Mesenchymal stem cell (in vitro differentiated cells and primary cell): ENCODE measurements around the gene MEGF9.

Source experiments
- DNase-seq: peaks from one replicate; pipeline ENCODE4 v3.0.0-alpha.2; 2013
- H2AFZ ChIP-seq: one replicate; pipeline ENCODE4 v1.6.1; 2013; ENCODE audit warnings: low read depth, mild to moderate bottlenecking, control low read depth, inconsistent platforms, low read length, moderate library complexity
- H2AK5ac ChIP-seq: 2 replicates; pipeline ENCODE4 v1.6.1; 2013; ENCODE audit warnings: low read length, moderate library complexity, mild to moderate bottlenecking, inconsistent platforms; ENCODE audit not compliant: severe bottlenecking
- H2BK120ac ChIP-seq: one replicate; pipeline ENCODE4 v1.6.1; 2013; ENCODE audit warnings: low read depth, mild to moderate bottlenecking, inconsistent platforms, low read length, moderate library complexity
- H2BK12ac ChIP-seq, 2 experiments: one replicate each; pipeline ENCODE4 v1.6.1; 2013; ENCODE audit warnings: inconsistent platforms in 2 of 2, low read length in 2 of 2, mild to moderate bottlenecking in 2 of 2, moderate library complexity in 2 of 2, control low read depth in 1 of 2
- H2BK15ac ChIP-seq: one replicate; pipeline ENCODE4 v1.6.1; 2013; ENCODE audit warnings: mild to moderate bottlenecking, low read depth, inconsistent platforms; ENCODE audit not compliant: poor library complexity, severe bottlenecking
- H2BK5ac ChIP-seq: 2 replicates; pipeline ENCODE4 v1.6.1; 2013; ENCODE audit warnings: low read depth, mild to moderate bottlenecking, low read length, control low read depth, inconsistent platforms; ENCODE audit not compliant: poor library complexity, severe bottlenecking
- H3K14ac ChIP-seq, 2 experiments: one replicate each; pipeline ENCODE4 v1.6.1; 2013; ENCODE audit warnings: inconsistent platforms in 2 of 2, low read length in 2 of 2, control low read depth in 1 of 2, mild to moderate bottlenecking in 1 of 2, moderate library complexity in 1 of 2
- H3K18ac ChIP-seq, 2 experiments: one replicate each; pipeline ENCODE4 v1.6.1; 2013; ENCODE audit warnings: inconsistent platforms in 2 of 2, low read length in 2 of 2, control low read depth in 1 of 2, low read depth in 1 of 2, mild to moderate bottlenecking in 1 of 2
- H3K23ac ChIP-seq, 2 experiments: one replicate each; pipeline ENCODE4 v1.6.1; 2013; ENCODE audit warnings: inconsistent platforms in 2 of 2, low read length in 2 of 2, mild to moderate bottlenecking in 2 of 2, moderate library complexity in 2 of 2, control low read depth in 1 of 2
- H3K27ac ChIP-seq: 2 replicates; pipeline ENCODE4 v1.5.1; 2013; ENCODE audit warnings: mild to moderate bottlenecking, moderate library complexity, low read length, control low read depth, inconsistent platforms; ENCODE audit not compliant: poor library complexity, severe bottlenecking
- H3K27me3 ChIP-seq, 2 experiments: 2 replicates each; pipeline versions ENCODE4 v1.6.1 to v1.7.0; 2013; ENCODE audit warnings: low read length in 2 of 2, mild to moderate bottlenecking in 2 of 2, moderate library complexity in 2 of 2, control low read depth in 1 of 2, inconsistent platforms in 1 of 2; ENCODE audit not compliant: control insufficient read depth in 1 of 2, insufficient read depth in 1 of 2
- H3K36me3 ChIP-seq, 2 experiments: 2 replicates each; pipeline versions ENCODE4 v1.6.1 to v1.7.0; 2013; ENCODE audit warnings: low read length in 2 of 2, control low read depth in 1 of 2, inconsistent platforms in 1 of 2, low read depth in 1 of 2, mild to moderate bottlenecking in 1 of 2; ENCODE audit not compliant: insufficient read depth in 2 of 2, control insufficient read depth in 1 of 2
- H3K4ac ChIP-seq, 2 experiments: one replicate each; pipeline ENCODE4 v1.6.1; 2013; ENCODE audit warnings: inconsistent platforms in 2 of 2, low read length in 2 of 2, mild to moderate bottlenecking in 2 of 2, moderate library complexity in 2 of 2, control low read depth in 1 of 2, low read depth in 1 of 2
- H3K4me1 ChIP-seq: 2 replicates; pipeline ENCODE4 v1.6.1; 2013; ENCODE audit warnings: low read depth, low read length, control low read depth; ENCODE audit not compliant: control insufficient read depth, insufficient read depth
- H3K4me2 ChIP-seq: 2 replicates; pipeline ENCODE4 v1.6.1; 2013; ENCODE audit warnings: low read length, mild to moderate bottlenecking, inconsistent platforms; ENCODE audit not compliant: poor library complexity, severe bottlenecking
- H3K4me3 ChIP-seq, 2 experiments: 2 replicates each; pipeline versions ENCODE4 v1.5.1 to v1.7.0; 2013; ENCODE audit warnings: low read length in 2 of 2, mild to moderate bottlenecking in 2 of 2, control low read depth in 1 of 2, low read depth in 1 of 2; ENCODE audit not compliant: insufficient read depth in 1 of 2
- H3K79me1 ChIP-seq: replicated peaks from 2 replicates; pipeline ENCODE4 v1.6.1; 2013; ENCODE audit warnings: mild to moderate bottlenecking, control low read depth, low read length, inconsistent platforms; ENCODE audit not compliant: poor library complexity, severe bottlenecking
- H3K9ac ChIP-seq: 2 replicates; pipeline ENCODE4 v1.7.0; 2013; ENCODE audit warnings: mild to moderate bottlenecking, low read length, moderate library complexity
- H3K9me3 ChIP-seq: 2 replicates; pipeline ENCODE4 v1.7.0; 2013; ENCODE audit warnings: mild to moderate bottlenecking, low read length; ENCODE audit not compliant: control insufficient read depth
- H4K8ac ChIP-seq: one replicate; pipeline ENCODE4 v1.6.1; 2013; ENCODE audit warnings: inconsistent platforms, mild to moderate bottlenecking, low read length, moderate library complexity
- H4K91ac ChIP-seq: one replicate; pipeline ENCODE4 v1.6.1; 2013; ENCODE audit warnings: mild to moderate bottlenecking, low read length, inconsistent platforms
- WGBS: methylation state at CpG from one replicate; pipeline ENCODE4 v1.1.7; 2013; ENCODE audit warnings: mixed read lengths; 5-methylcytosine and 5-hydroxymethylcytosine counted together

The MEGF9 gene

GRCh38 chr9:120710110-120710981 lies 3.9 kb downstream of the MEGF9 start:
- Histone ChIP-seq H2BK5ac (no peak overlapping the region), H2BK15ac (no peak overlapping the region), H3K4me3 (peak overlapping the region in 1 of 2 experiments; percentile 87), H3K4me1 (peaks cover 15% of the 10 kb centered on the region), H2AFZ (no peak overlapping the region), H3K9me3 (no peaks in the 10 kb centered on the region), H2BK12ac (no peak overlapping the region), H3K79me1 (peaks cover 3% of the 10 kb centered on the region), H3K9ac (peak overlapping the region; percentile 82), H4K91ac (no peak overlapping the region), H3K27me3 (no peaks in the 10 kb centered on the region), H3K23ac (no peak overlapping the region), H3K4ac (no peak overlapping the region), H2BK120ac (no peak overlapping the region), H3K36me3 (peaks cover 0 to 4% of the 10 kb centered on the region in 2 experiments), H3K27ac (peak overlapping the region; percentile 43), H2AK5ac (peak overlapping the region; percentile 39), H3K4me2 (peak overlapping the region; percentile 59), H3K14ac (peak overlapping the region in 1 of 2 experiments; percentile 28), H3K18ac (no peak overlapping the region), H4K8ac (peak overlapping the region; percentile 84)
- WGBS: 96% methylated on average over 6 of the region's 10 CpGs
- DNase-seq: peak; percentile 72

- Histone ChIP-seq H3K4me2 (no peak overlapping the region), H3K4me1 (peaks cover 9% of the 10 kb centered on the region), H4K8ac (no peak overlapping the region), H2BK5ac (no peak overlapping the region), H4K91ac (no peak overlapping the region), H3K4ac (no peak overlapping the region), H3K4me3 (no peak overlapping the region), H2AFZ (no peak overlapping the region), H2BK15ac (no peak overlapping the region), H3K23ac (no peak overlapping the region), H3K27ac (no peak overlapping the region), H3K14ac (no peak overlapping the region), H3K36me3 (peaks cover 0 to 8% of the 10 kb centered on the region in 2 experiments), H3K9ac (no peak overlapping the region), H2BK12ac (no peak overlapping the region), H2BK120ac (no peak overlapping the region), H3K79me1 (no peaks in the 10 kb centered on the region), H2AK5ac (no peak overlapping the region), H3K27me3 (no peaks in the 10 kb centered on the region), H3K18ac (no peak overlapping the region), H3K9me3 (no peaks in the 10 kb centered on the region)
- WGBS: 98% methylated on average over 4 of the region's 6 CpGs
- no peak for DNase-seq
These were observed 5.6 kb downstream of the MEGF9 start for GRCh38 chr9:120708526-120709224.

GRCh38 chr9:120707170-120707569 lies 7.1 kb downstream of the MEGF9 start:
- no peaks in the 10 kb centered on the region for H3K79me1 ChIP-seq
- WGBS: 100% methylated on average over 1 of the region's 2 CpGs
- no peak overlapping the region for H2BK120ac ChIP-seq
- H2AK5ac ChIP-seq: no peak overlapping the region
- no peak overlapping the region for H3K4ac ChIP-seq
- H4K8ac ChIP-seq: no peak overlapping the region
- H3K9ac ChIP-seq: no peak overlapping the region
- H2BK5ac ChIP-seq: no peak overlapping the region
- no peak overlapping the region for H2BK15ac ChIP-seq
- no peak overlapping the region for H3K4me3 ChIP-seq
- no peaks in the 10 kb centered on the region for H3K9me3 ChIP-seq
- peaks cover 0 to 10% of the 10 kb centered on the region in 2 experiments for H3K36me3 ChIP-seq
- H3K14ac ChIP-seq: no peak overlapping the region
- no peak overlapping the region for H3K18ac ChIP-seq
- no peak overlapping the region for H2BK12ac ChIP-seq
- H3K4me2 ChIP-seq: no peak overlapping the region
- H3K27ac ChIP-seq: no peak overlapping the region
- H3K23ac ChIP-seq: no peak overlapping the region
- H2AFZ ChIP-seq: no peak overlapping the region
- H4K91ac ChIP-seq: no peak overlapping the region
- H3K4me1 ChIP-seq: peaks cover 9% of the 10 kb centered on the region
- no peaks in the 10 kb centered on the region for H3K27me3 ChIP-seq
- DNase-seq: no peak

GRCh38 chr9:120705174-120705573 lies 9.1 kb downstream of the MEGF9 start:
- H3K4ac ChIP-seq: no peak overlapping the region
- no peak overlapping the region for H2AFZ ChIP-seq
- no peak overlapping the region for H3K4me2 ChIP-seq
- peaks cover 0 to 10% of the 10 kb centered on the region in 2 experiments for H3K36me3 ChIP-seq
- H3K23ac ChIP-seq: no peak overlapping the region
- H3K79me1 ChIP-seq: no peaks in the 10 kb centered on the region
- 76% methylated on average over 3 of the region's 3 CpGs for WGBS
- no peaks in the 10 kb centered on the region for H3K27me3 ChIP-seq
- H4K91ac ChIP-seq: no peak overlapping the region
- no peak overlapping the region for H2AK5ac ChIP-seq
- no peak overlapping the region for H2BK120ac ChIP-seq
- H2BK5ac ChIP-seq: no peak overlapping the region
- no peak overlapping the region for H3K9ac ChIP-seq
- DNase-seq: no peak
- H2BK12ac ChIP-seq: no peak overlapping the region
- no peak overlapping the region for H4K8ac ChIP-seq
- H3K27ac ChIP-seq: no peak overlapping the region
- H3K18ac ChIP-seq: no peak overlapping the region
- H2BK15ac ChIP-seq: no peak overlapping the region
- H3K14ac ChIP-seq: no peak overlapping the region
- no peak overlapping the region for H3K4me3 ChIP-seq
- no peaks in the 10 kb centered on the region for H3K9me3 ChIP-seq
- H3K4me1 ChIP-seq: peaks cover 10% of the 10 kb centered on the region
